Measurements from ENCODE around the gene FRYL. TPM values are rescaled to one million over a fixed set of nuclear protein-coding genes. Genes with fewer than 3 reads are reported as not detected.
A peak's percentile ranks its signal among the peaks of the same experiment; 100 is the strongest.
"Not testable (repeated sequence)": the region's sequence is repeated elsewhere in the genome, so short reads cannot be mapped to it uniquely, and the experiment has no call there.

Gene FRYL
- total RNA-seq (10 to 100 TPM; 26.0 to 64.4 (median 46.4) TPM), polyA plus RNA-seq (10 to 100 TPM; 16.5 to 22.4 (median 20.1) TPM)
- long read RNA-seq, donor 1 = 0 reads
- long read RNA-seq, donor 2, partial matches to known transcripts = 0 of 2 reads
- long read RNA-seq, donor 2, other reads (novel, unspliced or antisense) = 0 of 2 reads
- long read RNA-seq, donor 3 = 0 reads
- long read RNA-seq, donor 4, partial matches to known transcripts = 3 of 4 reads
- long read RNA-seq, donor 4, other reads (novel, unspliced or antisense) = 1 of 4 reads
- long read RNA-seq, donor 5, partial matches to known transcripts = 1 of 1 reads
- long read RNA-seq, donor 5, other reads (novel, unspliced or antisense) = 0 of 1 reads
- long read RNA-seq, donor 6, partial matches to known transcripts = 1 of 5 reads
- long read RNA-seq, donor 6, other reads (novel, unspliced or antisense) = 4 of 5 reads
- long read RNA-seq, donor 7 = 0 reads
- long read RNA-seq, donor 8 = 0 reads
- long read RNA-seq, donor 9 = 0 reads
- long read RNA-seq, donor 10 = 0 reads

- TF ChIP-seq CTCF (IDR thresholded peaks at IDR 0.05) (no peak), POLR2A (IDR thresholded peaks at IDR 0.05) (peak; percentile 63 to 94)
- H3K36me3 ChIP-seq (replicated peaks in 1 of 2) = no peaks in the 10 kb centered on the region
- intact Hi-C loops (cut with DNase I) = loop anchor here (10.0 kb wide), 3 partner anchors 55 to 205 kb away; partner anchors contain the start of gene OCIAD1 (in 1 of the 2)
- DNase-seq = peak; percentile 99 to 100 (median 100)
- H3K4me3 ChIP-seq = peak within 1 kb of the TSS; percentile 80 to 100 (median 93)
- peak within 1 kb of the TSS; percentile 89 to 97 (median 95) for H3K27ac ChIP-seq
- no peaks in the 10 kb centered on the region for H3K9me3 ChIP-seq (replicated peaks in 1 of 3)
- H3K4me1 ChIP-seq (replicated peaks in 1 of 2) = peaks cover 9 to 32% of the 10 kb centered on the region in 2 donors
- 0 to 1% (median 0%) methylated on average over 42 to 51 of the region's 51 CpGs for WGBS, 4 donors
- H3K27me3 ChIP-seq = no peaks in the 10 kb centered on the region
Measured at GRCh38 chr4:48779998-48780864, at the start of gene FRYL. Gene FRYL (minus strand): TSS chr4:48780279. CDS start chr4:48634410, 145,869 bp downstream.

DNA sequence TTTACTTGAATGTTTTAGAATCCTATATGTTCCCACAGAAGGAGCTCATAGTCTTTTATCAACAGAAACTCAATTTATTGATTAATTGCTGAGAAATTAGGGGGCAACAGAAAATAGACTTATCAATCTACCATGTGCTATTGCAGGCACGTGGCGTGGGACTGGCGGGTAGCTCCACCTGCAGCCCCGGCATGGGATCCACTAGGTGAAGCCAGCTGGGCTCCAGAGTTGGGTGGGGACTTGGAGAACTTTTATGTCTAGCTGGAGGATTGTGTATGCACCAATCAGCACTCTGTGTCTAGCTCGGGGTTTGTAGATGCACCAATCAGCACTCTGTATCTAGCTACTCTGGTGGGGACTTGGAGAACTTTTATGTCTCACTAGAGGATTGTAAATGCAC is 47.5 kb upstream of the FRYL start:
- Histone ChIP-seq H3K4me1 (replicated peaks in 1 of 2) (peaks cover 7 to 10% of the 10 kb centered on the region in 2 donors), H3K27me3 (no peaks in the 10 kb centered on the region), H3K27ac (no peak overlapping the region), H3K36me3 (replicated peaks in 1 of 2) (no peaks in the 10 kb centered on the region), H3K9me3 (replicated peaks in 1 of 3) (no peaks in the 10 kb centered on the region), H3K4me3 (no peak overlapping the region)
- WGBS, 4 donors = 78 to 91% (median 88%) methylated on average over 5 of the region's 5 CpGs
- DNase-seq = no peak
- intact Hi-C loops (cut with DNase I) = no loop called here
- no peak for TF ChIP-seq CTCF (IDR thresholded peaks at IDR 0.05)
- TF ChIP-seq POLR2A (IDR thresholded peaks at IDR 0.05) = no peak

- H3K4me1 ChIP-seq (replicated peaks in 1 of 2); H3K9me3 ChIP-seq (replicated peaks in 1 of 3); intact Hi-C loops (cut with DNase I); DNase-seq; H3K27me3 ChIP-seq; H3K27ac ChIP-seq; H3K36me3 ChIP-seq (replicated peaks in 1 of 2); H3K4me3 ChIP-seq: not testable (repeated sequence)
- WGBS, 4 donors = 52 to 61% (median 53%) methylated on average over 2 of the region's 2 CpGs
Measured at GRCh38 chr4:48821431-48821830, 41.4 kb upstream of the FRYL start.

DNA sequence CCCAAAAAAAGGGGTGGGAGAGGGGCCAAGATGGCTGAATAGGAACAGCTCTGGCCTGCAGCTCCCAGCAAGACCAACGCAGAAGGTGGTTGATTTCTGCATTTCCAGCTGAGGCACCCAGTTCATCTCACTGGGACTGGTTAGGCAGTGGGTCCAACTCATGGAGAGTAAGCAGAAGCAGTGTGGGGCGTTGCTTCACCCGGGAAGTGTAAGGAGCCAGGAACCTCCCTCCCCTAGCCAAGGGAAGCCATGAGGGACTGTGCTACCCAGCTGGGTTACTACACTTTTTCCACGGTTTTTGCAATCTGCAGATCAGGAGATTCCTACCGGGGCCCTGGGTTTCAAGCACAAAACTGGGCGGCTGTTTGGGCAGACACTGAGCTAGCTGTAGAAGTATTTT is 36.9 kb upstream of the FRYL start:
- H3K9me3 ChIP-seq (replicated peaks in 1 of 3) = no peaks in the 10 kb centered on the region
- WGBS, 4 donors = 67 to 89% (median 87%) methylated on average over 5 to 6 of the region's 6 CpGs
- TF ChIP-seq POLR2A (IDR thresholded peaks at IDR 0.05) (no peak), CTCF (IDR thresholded peaks at IDR 0.05) (no peak)
- DNase-seq = no peak
- no peaks in the 10 kb centered on the region for H3K27me3 ChIP-seq
- no peak overlapping the region for H3K27ac ChIP-seq
- intact Hi-C loops (cut with DNase I) = no loop called here
- H3K36me3 ChIP-seq (replicated peaks in 1 of 2) = no peaks in the 10 kb centered on the region
- no peaks in the 10 kb centered on the region for H3K4me1 ChIP-seq (replicated peaks in 1 of 2)
- no peak overlapping the region for H3K4me3 ChIP-seq

GRCh38 chr4:48816297-48816696 is 36.2 kb upstream of the FRYL start:
- H3K27me3 ChIP-seq; H3K36me3 ChIP-seq (replicated peaks in 1 of 2); H3K27ac ChIP-seq; H3K4me1 ChIP-seq (replicated peaks in 1 of 2); intact Hi-C loops (cut with DNase I); H3K4me3 ChIP-seq; H3K9me3 ChIP-seq (replicated peaks in 1 of 3); DNase-seq: not testable (repeated sequence)
- 83 to 92% (median 89%) methylated on average over 7 of the region's 7 CpGs for WGBS, 4 donors

All from adrenal gland (tissue), 19 donors.